ENCODE results near the gene FKBP14. TPM values are rescaled to one million over a fixed set of nuclear protein-coding genes. Genes with fewer than 3 reads are reported as not detected.

The FKBP14 gene
- total and polyA plus RNA-seq, 9 of the 15 experiments (the other 6 are each of a cell fraction or from before 2014, with no cell fraction given), result 5.3 to 27.9 (median 14.3) TPM

- TF ChIP-seq ZBTB40 (IDR thresholded peaks at IDR 0.05) (peak; percentile 63), ZBTB40 (CRISPR knock-in tag; IDR thresholded peaks at IDR 0.05) (no peak), PREB (CRISPR knock-in tag; IDR thresholded peaks at IDR 0.05) (no peak), CREB1 (IDR thresholded peaks at IDR 0.05) (peak; percentile 57), CREB1 (CRISPR knock-in tag; IDR thresholded peaks at IDR 0.05) (peak; percentile 56; the same call in 1 of the 2 replicates), SMARCA4 (IDR thresholded peaks at IDR 0.05) (no peak), EP300 (IDR thresholded peaks at IDR 0.05; ENCODE audit: low read length) (0 out of 2 replicates have a peak, but pooled peaks have one; percentile 33), PKNOX1 (IDR thresholded peaks at IDR 0.05) (peak; percentile 100), MYBL2 (IDR thresholded peaks at IDR 0.05; ENCODE audit: low read depth) (no peak; the same call in 1 of the 2 replicates), MYBL2 (CRISPR knock-in tag; IDR thresholded peaks at IDR 0.05; ENCODE audit: borderline replicate concordance) (no peak), JUND (IDR thresholded peaks at IDR 0.05; ENCODE audit: borderline replicate concordance, low read depth, low read length) (peak; percentile 71), JUND (tag; IDR thresholded peaks at IDR 0.05; ENCODE audit: borderline replicate concordance, low read depth, low read length) (no peak; the same call in 2 of the 3 replicates), ZEB2 (IDR thresholded peaks at IDR 0.05) (no peak), MEF2A (IDR thresholded peaks at IDR 0.05; ENCODE audit: control insufficient read depth, low read depth, low read length) (no peak), HES1 (IDR thresholded peaks at IDR 0.05; ENCODE audit: low read depth) (no peak), KDM5B (IDR thresholded peaks at IDR 0.05; ENCODE audit: insufficient replicate concordance, low read depth, low read length) (peak; percentile 88)
These were observed at the start of gene FKBP14 (continued) for GRCh38 chr7:30026229-30027064.
